ES-I3 (cell line): ENCODE measurements around the gene CTCF.

Experiments
- H3K36me3 ChIP-seq: 2 replicates; pipeline ENCODE4 v1.6.1; 2013; ENCODE audit warnings: mild to moderate bottlenecking, low read length, control low read depth, moderate library complexity; ENCODE audit not compliant: insufficient read depth
- H3K4me1 ChIP-seq: 2 replicates; pipeline ENCODE4 v1.6.1; 2013; ENCODE audit warnings: mild to moderate bottlenecking, control low read depth, low read length; ENCODE audit not compliant: insufficient read depth
- H3K9ac ChIP-seq: 2 replicates; pipeline ENCODE4 v1.6.1; 2013; ENCODE audit warnings: low read depth, mild to moderate bottlenecking, low read length, moderate library complexity
- H3K9me3 ChIP-seq: 2 replicates; pipeline ENCODE4 v1.6.1; 2013; ENCODE audit warnings: mild to moderate bottlenecking, low read length, moderate library complexity; ENCODE audit not compliant: control insufficient read depth, insufficient read depth

Gene CTCF

DNA sequence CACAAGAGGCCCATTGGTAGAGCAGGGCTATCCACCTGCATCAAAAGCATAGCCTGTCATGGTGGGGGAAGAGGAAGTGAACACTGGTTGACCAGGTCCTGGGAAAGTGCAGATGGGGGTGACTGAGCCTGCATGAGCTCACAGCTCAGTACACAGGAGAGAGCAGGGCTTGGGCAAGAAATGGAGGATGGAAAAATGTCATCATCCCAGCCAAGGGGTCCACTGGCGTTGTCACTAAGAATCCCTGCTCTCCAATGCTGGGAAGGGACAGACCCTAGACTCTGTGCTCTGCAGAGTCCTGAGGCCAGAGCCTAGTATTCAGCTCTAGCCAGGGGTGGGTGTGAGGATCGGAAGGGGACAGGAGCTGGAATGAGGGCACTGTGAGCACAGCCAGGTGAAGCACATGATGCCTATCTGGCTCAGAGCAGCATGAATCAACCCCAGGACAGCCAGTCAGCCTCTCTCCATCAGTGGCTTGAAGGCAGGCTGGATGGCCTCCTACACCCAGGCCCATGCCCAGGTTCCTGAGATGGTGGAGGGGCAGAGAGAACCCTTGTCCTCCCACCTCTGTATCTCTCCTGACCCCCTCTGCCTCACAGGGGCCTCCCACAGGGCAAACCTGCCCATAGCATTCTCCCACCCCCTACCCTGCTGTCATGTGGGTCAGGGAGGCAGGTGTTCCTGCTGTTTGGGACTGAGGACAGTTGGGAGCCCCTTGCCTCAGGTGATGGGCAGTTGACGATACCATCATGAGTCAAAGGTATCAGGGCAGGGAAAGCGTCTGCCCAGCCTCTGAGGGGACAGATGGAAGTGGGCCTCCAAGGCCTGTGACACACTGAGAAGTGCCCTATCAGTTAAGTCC, 13.8 kb upstream of the CTCF start:
- peaks cover 2% of the 10 kb centered on the region; the same call in 1 of the 2 replicates for H3K36me3 ChIP-seq
- H3K9me3 ChIP-seq = no peaks in the 10 kb centered on the region
- no peak overlapping the region for H3K9ac ChIP-seq
- H3K4me1 ChIP-seq = peaks cover 6% of the 10 kb centered on the region; the same call in 1 of the 2 replicates

DNA sequence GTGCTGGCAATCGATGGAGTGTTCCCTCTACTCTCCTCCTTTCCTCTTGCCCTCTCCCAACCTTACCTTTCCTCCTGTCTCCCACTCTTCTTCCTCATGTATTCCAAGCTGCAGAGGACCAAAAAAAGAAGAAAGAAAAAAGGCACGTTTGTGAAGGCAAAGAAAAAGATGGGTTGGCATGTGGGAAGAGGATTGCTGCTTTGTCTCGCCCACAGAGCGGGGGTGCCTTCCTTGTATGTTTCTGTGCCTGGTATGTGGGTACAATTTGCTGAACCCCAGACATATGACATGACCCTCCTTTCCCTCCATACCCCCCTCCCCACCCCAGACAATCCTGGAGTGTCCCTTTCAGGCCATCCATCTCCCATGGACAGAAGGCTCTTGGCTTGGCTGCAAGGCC, 13.1 kb upstream of the CTCF start:
- H3K9me3 ChIP-seq = no peaks in the 10 kb centered on the region
- peaks cover 2% of the 10 kb centered on the region; the same call in 1 of the 2 replicates for H3K36me3 ChIP-seq
- H3K9ac ChIP-seq = no peak overlapping the region
- H3K4me1 ChIP-seq = peaks cover 6% of the 10 kb centered on the region; the same call in 1 of the 2 replicates

DNA sequence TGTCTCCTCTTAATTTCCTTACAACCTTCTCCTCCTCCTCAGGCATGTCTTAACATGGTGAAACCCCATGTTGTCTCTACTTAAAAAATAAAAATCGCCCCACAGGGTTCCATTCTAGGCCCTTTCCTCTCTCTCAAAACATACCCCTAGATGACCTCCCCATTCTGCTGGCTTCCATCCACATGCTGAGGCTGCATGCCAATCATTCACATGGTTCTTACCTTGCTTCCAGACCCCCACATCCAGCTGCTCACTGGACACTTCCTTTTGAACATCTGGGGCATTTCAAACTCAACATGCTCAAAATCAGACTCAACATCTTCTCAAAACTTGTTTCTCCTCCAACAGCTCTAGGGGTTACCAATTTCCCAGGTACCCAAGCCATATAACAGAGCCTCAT, 12.4 kb upstream of the CTCF start:
- no peak overlapping the region for H3K9ac ChIP-seq
- no peaks in the 10 kb centered on the region for H3K9me3 ChIP-seq
- peaks cover 6% of the 10 kb centered on the region; the same call in 1 of the 2 replicates for H3K4me1 ChIP-seq
- no peaks in the 10 kb centered on the region for H3K36me3 ChIP-seq

DNA sequence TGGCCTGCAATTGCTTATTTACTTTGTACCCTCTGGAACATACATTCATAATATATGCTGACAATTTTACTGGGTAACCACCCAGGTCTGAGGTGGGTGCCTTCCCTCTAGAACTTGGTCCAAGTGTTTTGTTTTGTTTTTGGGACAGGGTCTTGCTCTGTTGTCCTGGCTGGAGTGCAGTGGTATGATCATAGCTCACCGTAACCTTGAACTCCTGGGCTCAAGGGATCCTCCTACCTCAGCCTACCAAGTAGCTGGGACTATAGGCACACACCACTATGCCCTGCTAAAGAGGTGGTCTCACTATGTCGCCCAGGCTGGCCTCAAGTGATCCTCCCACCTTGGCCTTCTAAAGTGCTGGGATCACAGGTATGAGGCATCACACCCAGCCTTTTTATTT, 11.2 kb upstream of the CTCF start:
- H3K4me1 ChIP-seq = peaks cover 6% of the 10 kb centered on the region; the same call in 1 of the 2 replicates
- no peak overlapping the region for H3K9ac ChIP-seq
- H3K36me3 ChIP-seq = no peaks in the 10 kb centered on the region
- H3K9me3 ChIP-seq = no peaks in the 10 kb centered on the region

DNA sequence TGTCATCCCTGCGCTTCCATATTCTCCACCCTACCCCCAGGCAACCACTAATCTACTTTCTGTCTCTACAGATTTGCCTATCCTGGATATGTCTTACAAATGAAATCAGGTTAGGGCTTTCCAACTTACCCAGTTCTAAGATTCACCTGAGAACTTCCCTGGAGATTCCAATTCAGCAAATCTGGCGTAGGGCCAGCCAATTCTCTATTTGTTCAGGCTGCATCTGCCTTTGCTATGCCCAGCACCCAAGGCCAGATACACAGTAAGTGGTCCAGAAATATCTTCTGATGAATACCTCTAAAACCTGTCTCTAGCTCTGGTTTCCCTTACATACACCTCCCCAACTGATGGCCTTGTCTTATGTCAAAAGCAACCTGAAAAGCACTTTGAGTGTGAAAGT, 10.4 kb upstream of the CTCF start:
- Histone ChIP-seq H3K9ac (no peak overlapping the region), H3K9me3 (no peaks in the 10 kb centered on the region), H3K4me1 (peaks cover 6% of the 10 kb centered on the region; the same call in 1 of the 2 replicates), H3K36me3 (no peaks in the 10 kb centered on the region)

DNA sequence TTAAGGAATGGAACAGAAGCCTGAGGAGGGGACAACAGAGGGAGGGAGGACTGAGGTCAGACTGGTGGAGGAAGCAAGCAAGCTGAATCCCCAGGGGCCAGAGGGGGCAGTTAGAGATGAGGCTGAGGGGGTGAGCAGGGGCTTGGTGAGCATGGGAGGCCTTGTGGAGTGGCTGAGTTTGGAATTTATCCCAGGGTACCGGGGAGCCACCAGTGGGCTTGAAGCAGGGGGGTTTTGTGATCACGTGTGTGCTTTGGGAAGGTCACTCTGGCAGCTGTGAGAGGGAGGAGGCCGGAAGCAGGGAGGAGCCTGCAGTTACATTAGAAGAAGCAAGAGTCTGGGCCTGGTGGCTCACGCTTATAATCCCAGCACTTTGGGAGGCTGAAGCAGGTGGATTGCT, 9.8 kb upstream of the CTCF start:
- Histone ChIP-seq H3K4me1 (peaks cover 3% of the 10 kb centered on the region; the same call in 1 of the 2 replicates), H3K9ac (no peak overlapping the region), H3K36me3 (no peaks in the 10 kb centered on the region), H3K9me3 (no peaks in the 10 kb centered on the region)

DNA sequence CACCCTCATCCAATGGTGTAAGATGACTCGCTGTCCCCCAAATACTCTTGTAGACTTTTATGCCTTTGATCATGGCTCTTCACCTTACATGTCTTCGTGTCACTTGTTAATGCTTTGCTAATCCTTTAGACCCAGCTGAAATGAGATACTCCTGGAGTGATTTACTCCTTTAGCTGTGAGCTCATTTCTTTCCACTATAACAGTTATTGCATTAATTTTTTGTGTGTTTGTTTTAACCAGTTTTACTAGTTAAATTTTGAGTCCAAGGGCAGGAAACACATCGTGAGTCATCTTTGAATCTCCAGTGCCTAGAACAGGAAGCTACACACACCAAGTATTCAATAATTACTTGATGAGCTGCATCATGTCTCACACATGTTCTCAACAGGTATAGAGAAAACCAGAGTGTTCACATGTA, 6.5 kb upstream of the CTCF start:
- Histone ChIP-seq H3K9me3 (no peaks in the 10 kb centered on the region), H3K9ac (no peak overlapping the region), H3K36me3 (no peaks in the 10 kb centered on the region), H3K4me1 (peaks cover 3% of the 10 kb centered on the region; the same call in 1 of the 2 replicates)

DNA sequence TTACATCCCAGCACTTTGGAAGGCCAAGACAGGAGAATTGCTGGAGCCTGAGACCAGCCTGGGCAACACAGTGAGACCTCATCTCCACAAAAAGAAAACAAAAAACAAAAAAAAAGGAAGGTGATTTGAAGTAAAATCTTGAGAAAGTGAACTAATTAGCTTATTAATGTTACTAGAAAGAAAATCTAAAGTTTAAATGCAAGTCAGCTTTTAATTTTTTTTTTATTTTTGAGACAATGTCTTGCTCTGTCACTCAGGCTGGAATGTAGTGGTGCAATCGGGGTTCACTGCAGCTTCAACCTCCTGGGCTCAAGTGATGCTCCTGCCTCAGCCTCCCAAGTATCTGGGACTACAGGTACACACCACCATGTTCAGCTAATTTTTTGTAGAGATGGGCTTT, 3.5 kb upstream of the CTCF start:
- no peak overlapping the region for H3K9ac ChIP-seq
- no peaks in the 10 kb centered on the region for H3K36me3 ChIP-seq
- H3K4me1 ChIP-seq = no peaks in the 10 kb centered on the region
- H3K9me3 ChIP-seq = no peaks in the 10 kb centered on the region

DNA sequence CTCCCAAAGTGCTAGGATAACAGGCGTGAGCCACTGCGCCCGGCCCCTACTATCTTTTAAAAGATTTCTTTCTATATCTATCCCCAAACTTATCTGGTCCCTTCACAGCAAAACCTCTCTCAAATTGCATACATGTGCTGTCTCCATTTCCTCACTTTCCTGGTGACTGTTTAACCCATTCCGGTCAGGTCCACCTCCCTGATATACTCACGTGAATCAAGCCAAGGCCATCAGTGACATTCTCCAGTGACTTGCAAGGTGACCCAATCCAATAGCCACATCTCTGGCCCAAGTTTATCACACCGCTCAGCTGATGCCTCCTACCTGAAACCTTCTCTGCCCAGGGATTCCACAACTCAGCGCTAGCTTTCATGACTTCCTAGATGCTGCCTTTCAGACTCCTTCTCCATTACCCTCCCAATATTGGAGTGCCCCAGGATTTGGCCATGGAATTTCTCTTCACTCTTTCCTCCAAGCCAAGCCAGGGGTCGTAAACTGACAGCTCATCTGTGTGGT, 1.4 kb upstream of the CTCF start:
- Histone ChIP-seq H3K9ac (peak overlapping the region; percentile 91; the same call in 1 of the 2 replicates), H3K4me1 (0 out of 2 replicates have a peak, but pooled peaks cover 4% of the 10 kb centered on the region), H3K36me3 (no peaks in the 10 kb centered on the region), H3K9me3 (no peaks in the 10 kb centered on the region)

DNA sequence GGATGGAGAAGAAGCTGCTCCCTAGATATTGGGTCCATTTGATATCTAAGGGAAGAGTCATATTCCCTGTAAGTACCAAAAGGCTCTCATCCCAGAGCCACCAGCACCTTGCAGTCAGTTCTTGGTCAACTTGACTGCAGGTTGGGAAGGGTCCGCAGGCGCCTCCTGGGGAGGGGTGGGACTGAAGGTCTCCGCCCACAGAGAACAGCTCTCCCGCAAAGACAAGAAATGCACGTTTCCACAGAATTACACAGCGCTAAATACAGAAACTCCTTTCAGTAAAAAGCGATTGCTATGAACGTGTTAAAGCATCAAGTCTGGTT, 864 bp upstream of the CTCF start:
- Histone ChIP-seq H3K9me3 (no peaks in the 10 kb centered on the region), H3K9ac (peak overlapping the region; percentile 91), H3K36me3 (no peaks in the 10 kb centered on the region), H3K4me1 (0 out of 2 replicates have a peak, but pooled peaks cover 4% of the 10 kb centered on the region)

DNA sequence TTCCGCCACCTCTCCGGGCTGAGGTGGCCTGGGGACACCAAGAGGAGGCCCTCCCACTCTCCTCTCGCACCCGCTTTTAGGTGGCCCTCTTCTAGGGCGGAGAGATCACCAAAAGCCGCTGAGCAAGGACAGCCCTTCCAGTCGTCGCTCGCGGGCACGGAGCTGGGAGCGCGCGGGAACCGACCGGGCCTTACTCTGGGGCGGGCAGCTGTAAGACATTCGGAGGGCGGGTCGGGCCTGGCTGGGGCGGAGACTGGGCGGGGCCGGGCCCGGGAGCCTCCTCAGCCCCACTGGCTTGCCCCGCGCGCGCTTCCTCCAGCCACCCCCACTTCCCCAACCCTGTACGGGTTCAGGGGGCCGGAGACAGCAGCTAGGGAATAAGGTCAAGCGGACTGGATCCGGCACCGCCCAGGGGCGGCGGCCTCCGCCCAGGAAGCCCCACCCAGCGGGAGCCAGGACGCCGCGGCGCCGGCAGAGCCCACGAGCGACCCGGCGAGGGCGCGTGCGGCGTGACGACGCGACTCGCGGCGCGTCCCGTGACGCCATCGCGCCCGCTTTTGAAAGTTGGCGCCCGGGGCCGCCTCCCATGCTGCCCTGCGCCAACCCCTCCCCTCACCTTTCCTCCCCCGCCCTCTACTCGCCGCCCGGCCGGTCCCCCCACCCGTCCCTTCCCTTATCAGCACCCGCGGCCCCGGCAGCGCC, 351 bp upstream of the CTCF start:
- Histone ChIP-seq H3K9ac (peak overlapping the region; percentile 91), H3K4me1 (0 out of 2 replicates have a peak, but pooled peaks cover 4% of the 10 kb centered on the region), H3K36me3 (no peaks in the 10 kb centered on the region), H3K9me3 (no peaks in the 10 kb centered on the region)

DNA sequence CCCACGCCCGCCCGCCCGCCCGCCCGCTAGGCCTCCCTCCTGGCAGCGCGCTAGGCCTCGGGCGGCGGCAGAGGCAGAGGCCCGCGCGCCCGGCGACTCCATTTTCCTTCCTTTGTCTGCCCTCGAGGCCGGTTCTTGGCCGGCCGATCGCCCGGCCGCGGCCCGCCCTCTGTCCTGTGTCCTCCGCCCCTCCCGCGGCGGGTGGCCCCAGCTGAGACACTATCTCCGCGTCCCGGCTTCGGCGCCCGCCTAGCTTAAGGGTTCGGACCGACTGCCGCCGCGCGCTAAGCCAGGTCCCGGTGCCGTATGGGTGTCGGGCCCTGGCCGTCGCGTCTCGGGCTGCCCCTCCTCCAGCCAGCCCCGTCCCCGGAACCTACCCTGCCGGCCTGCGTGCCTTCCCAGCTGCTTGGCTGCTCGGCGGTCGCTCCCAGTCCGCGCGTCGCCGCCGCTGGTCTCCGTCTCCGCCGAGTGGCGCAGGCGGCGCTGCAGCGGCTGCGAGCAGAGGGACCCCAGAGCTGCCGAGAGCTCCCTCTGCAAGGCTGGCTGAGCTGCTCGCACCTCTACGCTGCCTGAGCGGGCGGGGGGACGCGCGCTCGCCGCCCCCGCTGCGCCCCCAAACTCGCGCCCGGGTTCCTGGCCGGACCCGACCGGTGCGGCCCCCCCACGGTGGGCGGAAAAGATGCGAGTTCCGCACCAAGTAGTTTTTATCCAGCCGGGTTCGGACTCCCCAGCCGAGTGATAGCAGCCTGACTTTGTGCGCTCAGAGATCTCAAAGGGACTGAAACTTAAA, 787 bp downstream of the CTCF start:
- H3K9ac ChIP-seq = peak overlapping the region; percentile 77
- no peaks in the 10 kb centered on the region for H3K9me3 ChIP-seq
- 0 out of 2 replicates have a peak, but pooled peaks cover 4% of the 10 kb centered on the region for H3K4me1 ChIP-seq
- H3K36me3 ChIP-seq = no peaks in the 10 kb centered on the region

DNA sequence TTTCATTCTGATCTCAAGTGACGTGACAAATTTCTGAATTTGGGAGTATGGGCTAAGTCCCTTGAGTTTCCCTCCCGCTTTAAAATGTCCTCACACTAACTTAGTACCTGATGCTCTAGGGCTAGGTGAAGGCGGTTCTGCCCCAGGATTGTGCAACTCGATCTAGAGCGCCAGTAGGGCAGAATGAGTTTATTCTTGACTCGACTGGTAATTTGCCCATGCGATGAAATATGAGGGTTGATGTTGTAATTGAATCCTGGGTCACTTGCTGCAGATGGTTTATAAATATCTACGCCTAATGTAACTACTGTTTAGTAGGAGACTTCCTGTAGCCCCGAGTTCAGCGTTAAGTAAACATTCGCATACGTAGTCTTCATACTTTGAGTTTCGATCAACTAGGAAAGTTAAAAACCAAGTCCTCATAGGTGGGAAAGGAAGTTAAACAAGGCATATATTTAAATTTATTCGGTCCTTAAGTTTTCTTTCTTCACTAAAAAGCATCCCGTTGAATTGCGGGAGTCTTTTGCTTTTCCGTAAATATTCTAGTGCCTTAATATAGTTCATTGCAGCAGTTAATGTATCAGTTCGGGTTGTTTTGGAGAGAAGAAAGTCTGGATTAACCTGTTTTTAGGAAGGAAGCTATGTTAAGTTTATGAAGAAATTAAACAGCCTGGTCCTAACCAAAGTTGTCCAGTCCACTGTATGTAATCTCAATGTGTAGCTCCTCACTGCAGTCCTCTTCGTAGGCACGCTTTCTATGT, 1.6 kb downstream of the CTCF start:
- H3K4me1 ChIP-seq = 0 out of 2 replicates have a peak, but pooled peaks cover 4% of the 10 kb centered on the region
- no peaks in the 10 kb centered on the region for H3K36me3 ChIP-seq
- no peaks in the 10 kb centered on the region for H3K9me3 ChIP-seq
- H3K9ac ChIP-seq = peak overlapping the region; percentile 77
